NCI-H1436 (cell line): ENCODE results near the gene NXF3.
"Not testable (repeated sequence)": the region's sequence is repeated elsewhere in the genome, so short reads cannot be mapped to it uniquely, and the experiment has no call there.

Experiments
- DNase-seq: peaks from one replicate; lab custom pipeline; 2025; lab: John Stamatoyannopoulos, UW

NXF3 gene

DNA sequence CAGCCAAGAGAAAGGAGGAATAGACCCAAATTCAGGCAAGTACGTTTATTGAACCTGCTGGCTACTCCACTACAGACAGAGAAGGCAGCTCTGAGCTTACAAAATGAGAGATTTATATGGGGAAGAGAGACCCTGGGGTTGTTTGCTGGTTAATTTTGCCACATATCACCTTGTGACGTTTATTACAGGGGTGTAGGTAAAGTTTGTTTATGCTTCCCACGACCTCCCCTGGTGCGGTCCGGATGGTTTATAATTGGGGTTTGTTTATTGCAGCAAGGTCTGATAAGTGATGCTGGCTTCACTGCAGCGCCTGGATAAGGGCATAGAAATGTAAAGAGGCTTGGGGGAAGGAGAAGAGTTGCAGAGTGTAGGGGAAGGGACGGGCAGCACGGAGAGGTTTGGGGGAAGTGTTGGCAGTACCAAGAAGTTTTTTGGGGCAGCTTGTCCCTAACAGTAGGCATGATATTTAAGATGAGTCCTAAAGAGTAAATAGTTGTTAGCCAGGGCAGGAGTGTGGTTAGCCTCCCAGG, 41.6 kb downstream of the NXF3 start:
- DNase-seq, result no peak

DNA sequence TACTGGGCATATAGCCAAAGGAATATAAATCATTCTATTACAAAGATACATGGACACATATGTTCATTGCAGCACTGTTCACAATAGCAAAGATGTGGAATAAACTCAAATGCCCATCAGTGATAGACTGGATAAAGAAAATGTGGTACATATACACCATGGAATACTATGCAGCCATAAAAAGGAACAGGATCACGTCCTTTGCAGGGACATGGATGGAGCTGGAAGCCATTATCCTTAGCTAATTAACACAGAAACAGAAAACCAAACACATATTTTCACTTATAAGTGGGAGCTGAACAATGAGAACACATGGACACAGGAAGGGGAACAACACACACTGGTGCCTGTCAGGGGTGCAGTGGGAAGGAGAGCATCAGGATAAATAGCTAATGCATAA, 59.6 kb downstream of the NXF3 start:
- DNase-seq, result not testable (repeated sequence)
